Measurements from ENCODE around the gene IGSF23. TPM values are rescaled to one million over a fixed set of nuclear protein-coding genes. Genes with fewer than 3 reads are reported as not detected.

Gene IGSF23
- total and polyA plus RNA-seq, 2 of the 13 experiments (the other 11 are each of a cell fraction or from before 2014, with no cell fraction given), result 2.3 to 8.8 TPM

DNA sequence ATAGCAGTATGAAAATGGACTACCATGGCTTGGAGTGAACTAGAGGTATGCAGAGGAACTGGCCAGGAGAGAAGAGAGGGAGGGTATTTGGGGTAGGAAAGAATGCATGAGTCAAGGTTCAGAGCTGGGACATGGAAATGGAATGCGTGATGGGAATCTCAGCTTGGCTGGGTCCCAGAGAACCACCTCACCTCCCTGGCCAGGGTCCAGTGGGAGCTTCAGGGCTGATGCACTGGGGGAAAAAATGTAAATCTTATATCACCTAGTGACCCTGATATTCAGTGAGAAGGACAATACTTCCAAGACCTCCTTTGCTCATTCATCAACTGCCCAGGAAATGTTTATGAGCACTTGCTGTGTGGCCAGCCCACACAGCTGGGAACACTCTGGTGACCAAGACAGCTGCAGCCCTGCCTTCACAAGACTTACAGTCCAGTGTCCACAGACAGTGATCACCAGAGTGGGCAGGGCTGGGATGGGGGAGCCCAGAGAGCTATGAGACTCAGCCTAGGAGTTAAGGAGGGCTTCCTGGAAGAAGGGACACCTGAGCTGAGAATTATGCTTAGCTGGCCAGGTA is 12.8 kb downstream of the IGSF23 start (continued):
- TF ChIP-seq FOSL2 (CRISPR knock-in tag; IDR thresholded peaks at IDR 0.05) (peak; percentile 80), ZNF264 (CRISPR knock-in tag; IDR thresholded peaks at IDR 0.05) (no peak), NR2C2 (CRISPR knock-in tag; IDR thresholded peaks at IDR 0.05; ENCODE audit: borderline replicate concordance) (no peak), HES4 (CRISPR knock-in tag; IDR thresholded peaks at IDR 0.05; ENCODE audit: borderline replicate concordance) (no peak), AHR (CRISPR knock-in tag; IDR thresholded peaks at IDR 0.05) (no peak), ZNF235 (CRISPR knock-in tag; IDR thresholded peaks at IDR 0.05; ENCODE audit: borderline replicate concordance) (no peak), RFX3 (CRISPR knock-in tag; IDR thresholded peaks at IDR 0.05) (no peak), SP5 (CRISPR knock-in tag; IDR thresholded peaks at IDR 0.05; ENCODE audit: borderline replicate concordance, low read depth) (no peak; the same call in 1 of the 2 replicates), ZNF530 (CRISPR knock-in tag; IDR thresholded peaks at IDR 0.05; ENCODE audit: low read depth) (no peak), YEATS4 (CRISPR knock-in tag; IDR thresholded peaks at IDR 0.05; ENCODE audit: borderline replicate concordance) (no peak), ZNF768 (CRISPR knock-in tag; IDR thresholded peaks at IDR 0.05) (peak; percentile 46; the same call in 1 of the 2 replicates), SYNCRIP (IDR thresholded peaks at IDR 0.05; ENCODE audit: insufficient read depth, low read depth, low read length) (no peak), ZNF775 (CRISPR knock-in tag; IDR thresholded peaks at IDR 0.05; ENCODE audit: borderline replicate concordance) (0 out of 2 replicates have a peak, but pooled peaks have one; percentile 52), ZNF839 (CRISPR knock-in tag; IDR thresholded peaks at IDR 0.05; ENCODE audit: borderline replicate concordance) (no peak), AGO1 (IDR thresholded peaks at IDR 0.05; ENCODE audit: low read depth, low read length, poor library complexity, severe bottlenecking) (no peak), SRF (IDR thresholded peaks at IDR 0.05; ENCODE audit: low read depth, low read length) (no peak), ZNF607 (CRISPR knock-in tag; IDR thresholded peaks at IDR 0.05; ENCODE audit: borderline replicate concordance) (no peak), CEBPB (IDR thresholded peaks at IDR 0.05; ENCODE audit: borderline replicate concordance, low read depth, low read length) (no peak)
- TF ChIP-seq, protein P1, sequence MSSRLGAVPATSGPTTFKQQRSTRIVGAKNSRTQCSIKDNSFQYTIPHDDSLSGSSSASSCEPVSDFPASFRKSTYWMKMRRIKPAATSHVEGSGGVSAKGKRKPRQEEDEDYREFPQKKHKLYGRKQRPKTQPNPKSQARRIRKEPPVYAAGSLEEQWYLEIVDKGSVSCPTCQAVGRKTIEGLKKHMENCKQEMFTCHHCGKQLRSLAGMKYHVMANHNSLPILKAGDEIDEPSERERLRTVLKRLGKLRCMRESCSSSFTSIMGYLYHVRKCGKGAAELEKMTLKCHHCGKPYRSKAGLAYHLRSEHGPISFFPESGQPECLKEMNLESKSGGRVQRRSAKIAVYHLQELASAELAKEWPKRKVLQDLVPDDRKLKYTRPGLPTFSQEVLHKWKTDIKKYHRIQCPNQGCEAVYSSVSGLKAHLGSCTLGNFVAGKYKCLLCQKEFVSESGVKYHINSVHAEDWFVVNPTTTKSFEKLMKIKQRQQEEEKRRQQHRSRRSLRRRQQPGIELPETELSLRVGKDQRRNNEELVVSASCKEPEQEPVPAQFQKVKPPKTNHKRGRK (CRISPR knock-in tag; IDR thresholded peaks at IDR 0.05), result no peak
- TF ChIP-seq, protein P2, sequence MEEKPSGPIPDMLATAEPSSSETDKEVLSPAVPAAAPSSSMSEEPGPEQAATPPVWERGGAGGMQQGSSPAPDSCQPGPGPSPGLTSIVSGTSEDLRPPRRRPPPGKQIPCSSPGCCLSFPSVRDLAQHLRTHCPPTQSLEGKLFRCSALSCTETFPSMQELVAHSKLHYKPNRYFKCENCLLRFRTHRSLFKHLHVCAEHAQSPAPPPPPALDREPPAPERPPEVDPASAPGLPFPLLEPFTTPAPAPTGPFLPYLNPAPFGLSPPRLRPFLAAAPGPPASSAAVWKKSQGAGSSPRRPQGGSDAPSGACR (CRISPR knock-in tag; IDR thresholded peaks at IDR 0.05), result no peak
- TF ChIP-seq, protein P3, sequence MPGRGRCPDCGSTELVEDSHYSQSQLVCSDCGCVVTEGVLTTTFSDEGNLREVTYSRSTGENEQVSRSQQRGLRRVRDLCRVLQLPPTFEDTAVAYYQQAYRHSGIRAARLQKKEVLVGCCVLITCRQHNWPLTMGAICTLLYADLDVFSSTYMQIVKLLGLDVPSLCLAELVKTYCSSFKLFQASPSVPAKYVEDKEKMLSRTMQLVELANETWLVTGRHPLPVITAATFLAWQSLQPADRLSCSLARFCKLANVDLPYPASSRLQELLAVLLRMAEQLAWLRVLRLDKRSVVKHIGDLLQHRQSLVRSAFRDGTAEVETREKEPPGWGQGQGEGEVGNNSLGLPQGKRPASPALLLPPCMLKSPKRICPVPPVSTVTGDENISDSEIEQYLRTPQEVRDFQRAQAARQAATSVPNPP (CRISPR knock-in tag; IDR thresholded peaks at IDR 0.05), result no peak
- TF ChIP-seq, protein P4, sequence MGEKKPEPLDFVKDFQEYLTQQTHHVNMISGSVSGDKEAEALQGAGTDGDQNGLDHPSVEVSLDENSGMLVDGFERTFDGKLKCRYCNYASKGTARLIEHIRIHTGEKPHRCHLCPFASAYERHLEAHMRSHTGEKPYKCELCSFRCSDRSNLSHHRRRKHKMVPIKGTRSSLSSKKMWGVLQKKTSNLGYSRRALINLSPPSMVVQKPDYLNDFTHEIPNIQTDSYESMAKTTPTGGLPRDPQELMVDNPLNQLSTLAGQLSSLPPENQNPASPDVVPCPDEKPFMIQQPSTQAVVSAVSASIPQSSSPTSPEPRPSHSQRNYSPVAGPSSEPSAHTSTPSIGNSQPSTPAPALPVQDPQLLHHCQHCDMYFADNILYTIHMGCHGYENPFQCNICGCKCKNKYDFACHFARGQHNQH (CRISPR knock-in tag; IDR thresholded peaks at IDR 0.05), result 0 out of 2 replicates have a peak, but pooled peaks have one; percentile 36
- TF ChIP-seq, protein P5, sequence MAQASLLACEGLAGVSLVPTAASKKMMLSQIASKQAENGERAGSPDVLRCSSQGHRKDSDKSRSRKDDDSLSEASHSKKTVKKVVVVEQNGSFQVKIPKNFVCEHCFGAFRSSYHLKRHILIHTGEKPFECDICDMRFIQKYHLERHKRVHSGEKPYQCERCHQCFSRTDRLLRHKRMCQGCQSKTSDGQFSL (CRISPR knock-in tag; IDR thresholded peaks at IDR 0.05), result no peak
- TF ChIP-seq, protein P6, sequence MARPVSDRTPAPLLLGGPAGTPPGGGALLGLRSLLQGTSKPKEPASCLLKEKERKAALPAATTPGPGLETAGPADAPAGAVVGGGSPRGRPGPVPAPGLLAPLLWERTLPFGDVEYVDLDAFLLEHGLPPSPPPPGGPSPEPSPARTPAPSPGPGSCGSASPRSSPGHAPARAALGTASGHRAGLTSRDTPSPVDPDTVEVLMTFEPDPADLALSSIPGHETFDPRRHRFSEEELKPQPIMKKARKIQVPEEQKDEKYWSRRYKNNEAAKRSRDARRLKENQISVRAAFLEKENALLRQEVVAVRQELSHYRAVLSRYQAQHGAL (CRISPR knock-in tag; IDR thresholded peaks at IDR 0.05; ENCODE audit: not compliant biosample characterization), result no peak
